HepG2 (cell line): ENCODE data around the gene POFUT2. TPM values are rescaled to one million over a fixed set of nuclear protein-coding genes. Genes with fewer than 3 reads are reported as not detected.

Experiments
- ATAC-seq: fragments of 200-7000 bp; cut with Tn5 transposase; 3 replicates; pipeline ENCODE4 v1.9.1; 2020; ENCODE audit warnings: mild to moderate bottlenecking, moderate library complexity
- BruUV-seq: library from RNA; stranded (reverse); fragments of 400-500 nt; replicated peaks from 2 replicates; lab custom pipeline; 2021; lab: Mats Ljungman, UMichigan
- CTCF ChIA-PET: fragments of 300-600 bp; formaldehyde crosslinking; extraction: SDS; loops from one replicate; lab custom pipeline; 2021; ENCODE audit warnings: low total read pairs, inconsistent platforms, low intra/inter-chr PET ratio; lab: Yijun Ruan, JAX
- POLR2A ChIA-PET: fragments of 350-600 bp; sonication (Branson Sonifier 250); formaldehyde crosslinking; loops from one replicate; lab custom pipeline; 2020; ENCODE audit warnings: antibody characterized with exemption, inconsistent platforms; lab: Yijun Ruan, JAX
- DNase-seq: peaks from one replicate; pipeline ENCODE4 v3.0.0-alpha.2; 2015; ENCODE audit warnings: low spot score
- FAIRE-seq: peaks from 3 replicates; lab custom pipeline; 2011; peaks lifted over from hg19 to GRCh38; lab: Jason Lieb, UNC
- H2AFZ ChIP-seq: one replicate; pipeline ENCODE4 v1.6.1; 2011; ENCODE audit warnings: low read length, inconsistent platforms
- H3K27ac ChIP-seq: fragments of 300-600 bp; 3 replicates; pipeline ENCODE4 v1.8.0; 2011; ENCODE audit warnings: mixed run types, mild to moderate bottlenecking, mixed read lengths, low read length, inconsistent platforms; ENCODE audit not compliant: insufficient read depth; ENCODE audit errors: extremely low read length
- H3K27me3 ChIP-seq, 2 experiments: fragments of 200-600 bp in 1 of 2; 2 replicates in 1 of 2; 3 replicates in 1 of 2; pipeline versions ENCODE4 v1.6.0 to v1.8.0; 2011; ENCODE audit warnings: low read length in 2 of 2, mild to moderate bottlenecking in 2 of 2, moderate library complexity in 2 of 2, inconsistent platforms in 1 of 2; ENCODE audit not compliant: insufficient read depth in 2 of 2, control insufficient read depth in 1 of 2
- H3K36me3 ChIP-seq, 2 experiments: fragments of 200-600 bp in 1 of 2; replicated peaks in 1 of 2; 2 replicates in 1 of 2; 3 replicates in 1 of 2; pipeline versions ENCODE4 v1.5.1 to v1.8.0; 2011; ENCODE audit warnings: low read length in 2 of 2, inconsistent platforms in 1 of 2; ENCODE audit not compliant: insufficient read depth in 2 of 2, control insufficient read depth in 1 of 2
- H3K4me1 ChIP-seq: 2 replicates; pipeline ENCODE4 v1.5.1; 2012; ENCODE audit warnings: low read length, inconsistent platforms; ENCODE audit not compliant: insufficient read depth
- H3K4me2 ChIP-seq: 2 replicates; pipeline ENCODE4 v1.6.0; 2011; ENCODE audit warnings: low read depth, low read length, inconsistent platforms
- H3K4me3 ChIP-seq, 3 experiments: fragments of 200-600 bp in 1 of 3; sonication (generic), shearing (Covaris generic) in 1 of 3; replicated peaks in 1 of 3; 2 replicates each; pipeline ENCODE4 v1.5.1; 2011 to 2016; ENCODE audit warnings: low read length in 3 of 3, inconsistent platforms in 2 of 3, low read depth in 2 of 3, mild to moderate bottlenecking in 2 of 3, control low read depth in 1 of 3, mixed read lengths in 1 of 3; ENCODE audit not compliant: insufficient read depth in 1 of 3
- H3K79me2 ChIP-seq: one replicate; pipeline ENCODE4 v1.6.1; 2011; ENCODE audit warnings: low read length, inconsistent platforms; ENCODE audit not compliant: insufficient read depth
- H3K9ac ChIP-seq: 2 replicates; pipeline ENCODE4 v1.6.0; 2011; ENCODE audit warnings: mild to moderate bottlenecking, low read depth, low read length, inconsistent platforms; ENCODE audit not compliant: insufficient read depth
- H3K9me3 ChIP-seq: 2 replicates; pipeline ENCODE4 v1.5.1; 2012; ENCODE audit warnings: mild to moderate bottlenecking, low read length
- H4K20me1 ChIP-seq: 2 replicates; pipeline ENCODE4 v1.6.0; 2011; ENCODE audit warnings: inconsistent platforms, mild to moderate bottlenecking, low read length, moderate library complexity; ENCODE audit not compliant: insufficient read depth
- HOXA3 ChIP-seq: sonication (generic); formaldehyde crosslinking; IDR thresholded peaks from 2 replicates; pipeline ENCODE4 v1.5.0; 2020; ENCODE audit warnings: missing genetic modification reagents
- KDM6A ChIP-seq: IDR thresholded peaks from 2 replicates; pipeline ENCODE4 v1.6.1; 2016; ENCODE audit warnings: low read depth
- PRDM15 ChIP-seq: sonication (generic); formaldehyde crosslinking; IDR thresholded peaks from 2 replicates; pipeline ENCODE4 v1.4.0; 2020; ENCODE audit warnings: missing genetic modification reagents
- RCOR2 ChIP-seq: IDR thresholded peaks from 2 replicates; pipeline ENCODE4 v1.6.1; 2016; ENCODE audit warnings: missing biosample characterization, missing genetic modification reagents
- ZNF275 ChIP-seq: sonication (generic); formaldehyde crosslinking; IDR thresholded peaks from 2 replicates; pipeline ENCODE4 v1.8.0; 2022; ENCODE audit warnings: missing genetic modification reagents, mild to moderate bottlenecking, inconsistent platforms, borderline replicate concordance
- ZNF318 ChIP-seq: sonication (generic); formaldehyde crosslinking; IDR thresholded peaks from 2 replicates; pipeline ENCODE4 v1.4.0; 2020; ENCODE audit warnings: mild to moderate bottlenecking, missing genetic modification reagents
- ZNF841 ChIP-seq: sonication (generic); formaldehyde crosslinking; IDR thresholded peaks from 2 replicates; pipeline ENCODE4 v1.8.1; 2023; ENCODE audit warnings: missing genetic modification reagents, borderline replicate concordance
- WGBS: methylation state at CpG from one replicate; pipeline ENCODE4 v1.1.6; 2017; ENCODE audit warnings: low lambda C conversion rate; 5-methylcytosine and 5-hydroxymethylcytosine counted together
- in situ Hi-C: cut with HindIII; loops from 2 replicates; pipeline ENCODE4 v1.10.0; 2017; ENCODE audit warnings: low pct_unique_long_range_greater_than_20kb; ENCODE audit not compliant: extremely low pct_ligation_motif_present
- intact Hi-C: fragments of 100-400 bp; cut with micrococcal nuclease; formaldehyde crosslinking; loops from one replicate; pipeline ENCODE4 v1.10.0; 2022; ENCODE audit not compliant: unreplicated experiment
- polyA plus RNA-seq, 8 experiments: library from polyadenylated mRNA; depleted of rRNA in 3 of 8; stranded (reverse) in 7 of 8; unstranded in 1 of 8; fragments of >200 nt; fragmentation: Illumina TruSeq in 4 of 8; extraction: Trizol in 4 of 8; gene quantifications; 2 replicates each; pipeline versions ENCODE4 v1.2.1 to v1.2.3, GENCODE V29; 2011 to 2016; ENCODE audit warnings: low read depth in 4 of 8, missing spikeins in 1 of 8, mixed read lengths in 1 of 8; ENCODE audit not compliant: insufficient read depth in 1 of 8
- total RNA-seq, 5 experiments: library from RNA; depleted of rRNA; stranded (reverse); fragments of >200 nt; fragmentation: Illumina TruSeq; extraction: Trizol; gene quantifications; 2 replicates each; pipeline ENCODE4 v1.2.3, GENCODE V29; 2016; ENCODE audit warnings: low read depth in 1 of 5
- TF ChIP-seq, protein P1 (sequence below): sonication (generic); formaldehyde crosslinking; IDR thresholded peaks from 2 replicates; pipeline ENCODE4 v1.4.0; 2020; ENCODE audit warnings: missing genetic modification reagents

POFUT2 gene
- total and polyA plus RNA-seq, 2 of the 13 experiments (the other 11 are each of a cell fraction or from before 2014, with no cell fraction given) = 22.8 to 24.0 TPM

GRCh38 chr21:45313682-45314081 lies 26.0 kb upstream of the POFUT2 start:
- no peak overlapping the region for H3K4me3 ChIP-seq
- H3K27ac ChIP-seq = no peak overlapping the region
- no peak for TF ChIP-seq ZNF275
- no peak for TF ChIP-seq ZNF318 (CRISPR knock-in tag)
- no peak for TF ChIP-seq PRDM15 (CRISPR knock-in tag)
- no peak for TF ChIP-seq HOXA3 (CRISPR knock-in tag)
- TF ChIP-seq ZNF841 (CRISPR knock-in tag) = no peak
- TF ChIP-seq KDM6A = no peak
- TF ChIP-seq, protein P1, sequence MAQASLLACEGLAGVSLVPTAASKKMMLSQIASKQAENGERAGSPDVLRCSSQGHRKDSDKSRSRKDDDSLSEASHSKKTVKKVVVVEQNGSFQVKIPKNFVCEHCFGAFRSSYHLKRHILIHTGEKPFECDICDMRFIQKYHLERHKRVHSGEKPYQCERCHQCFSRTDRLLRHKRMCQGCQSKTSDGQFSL (CRISPR knock-in tag) = no peak
- no peak for TF ChIP-seq RCOR2 (CRISPR knock-in tag)
- no peaks in the 10 kb centered on the region for H3K79me2 ChIP-seq
- in situ Hi-C loops (no loop called here), intact Hi-C loops (no loop called here)
- H3K4me1 ChIP-seq = peaks cover 41% of the 10 kb centered on the region
- CTCF ChIA-PET = no interaction called here
- H2AFZ ChIP-seq = no peak overlapping the region
- no peak overlapping the region for H3K4me2 ChIP-seq
- no peak for ATAC-seq
- H3K27me3 ChIP-seq = no peaks in the 10 kb centered on the region
- WGBS = 85% methylated on average over 3 of the region's 3 CpGs
- no peaks in the 10 kb centered on the region for H3K9me3 ChIP-seq
- no TSS peak for BruUV-seq
- H3K36me3 ChIP-seq = no peaks in the 10 kb centered on the region
- no peak for FAIRE-seq
- POLR2A ChIA-PET = no interaction called here
- no peak overlapping the region for H3K9ac ChIP-seq
- H4K20me1 ChIP-seq = no peaks in the 10 kb centered on the region
- DNase-seq = no peak
